Measurements from ENCODE around the gene DPP6.

DNA sequence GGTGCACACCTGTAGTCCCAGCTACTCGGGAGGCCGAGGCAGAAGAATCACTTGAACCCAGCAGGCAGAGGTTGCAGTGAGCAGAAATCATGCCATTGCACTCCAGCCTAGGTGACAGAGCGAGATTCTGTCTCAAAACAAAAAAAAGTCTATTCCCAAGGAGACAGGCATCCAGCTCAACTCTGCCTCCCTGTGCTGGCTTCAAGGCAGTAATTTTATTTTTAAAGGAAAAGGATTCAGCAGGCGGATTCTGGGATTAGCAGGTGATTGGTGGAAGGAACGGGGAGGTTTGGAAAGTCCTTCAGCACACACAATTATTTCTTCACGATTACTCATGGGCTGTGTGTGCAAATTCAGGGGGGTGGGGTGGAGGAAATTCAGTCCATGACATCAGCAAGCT lies 707.8 kb downstream of the DPP6 start:
- TF ChIP-seq POLR2A (IDR thresholded peaks at IDR 0.05; ENCODE audit: low read length) (no peak), GATA1 (IDR thresholded peaks at IDR 0.05; ENCODE audit: low read depth, low read length) (no peak)
